ENCODE measurements around the gene ARHGAP35. TPM values are rescaled to one million over a fixed set of nuclear protein-coding genes. Genes with fewer than 3 reads are reported as not detected.
"Not testable (repeated sequence)": the region's sequence is repeated elsewhere in the genome, so short reads cannot be mapped to it uniquely, and the experiment has no call there.

The ARHGAP35 gene
- total and polyA plus RNA-seq, 5 donors from 2014 or later = 3.4 to 47.7 (median 4.7) TPM

- DNase-seq = no peak
These were observed 5.8 kb downstream of the ARHGAP35 start for GRCh38 chr19:46866407-46867136.

GRCh38 chr19:46867170-46867569 is 6.4 kb downstream of the ARHGAP35 start:
- DNase-seq (no peak), ATAC-seq (ENCODE audit: low read depth in 2 of 2) (no peak)
- Histone ChIP-seq H3K4me3 (ENCODE audit: low read depth, low read length) (no peak overlapping the region), H3K27ac (ENCODE audit: insufficient read depth, low read length, poor library complexity, severe bottlenecking) (peak overlapping the region; percentile 19), H3K36me3 (ENCODE audit: control insufficient read depth, insufficient read depth, low read length) (no peaks in the 10 kb centered on the region), H3K27me3 (ENCODE audit: control insufficient read depth, insufficient read depth, low read length) (no peaks in the 10 kb centered on the region), H3K9me3 (ENCODE audit: control insufficient read depth in 2 of 2, low read length in 2 of 2) (no peaks in the 10 kb centered on the region), H3K4me1 (ENCODE audit: control insufficient read depth, insufficient read depth, low read length, poor library complexity, severe bottlenecking) (peaks cover 42% of the 10 kb centered on the region)
- Mint-ChIP-seq H3K4me3 (peak overlapping the region in 2 of 4 donors; percentile 46 to 49), H3K4me1 (peaks cover 9 to 44% (median 18%) of the 10 kb centered on the region in 4 donors), H3K27me3 (no peaks in the 10 kb centered on the region), H3K27ac (peak overlapping the region; percentile 40 to 64 (median 52)), H3K9me3 (no peaks in the 10 kb centered on the region), H3K36me3 (no peaks in the 10 kb centered on the region)

More at GRCh38 chr19:46866407-46867136, 5.8 kb downstream of the ARHGAP35 start:
- H3K27me3 Mint-ChIP-seq = no peaks in the 10 kb centered on the region
- H3K27me3 ChIP-seq (ENCODE audit: control insufficient read depth, insufficient read depth, low read length) = no peaks in the 10 kb centered on the region
- H3K27ac Mint-ChIP-seq = peak overlapping the region in 2 of 3 donors; percentile 14 to 55
- H3K4me3 ChIP-seq (ENCODE audit: low read depth, low read length) = no peak overlapping the region
- H3K36me3 ChIP-seq (ENCODE audit: control insufficient read depth, insufficient read depth, low read length) = no peaks in the 10 kb centered on the region
- H3K4me3 Mint-ChIP-seq = peak overlapping the region in 3 of 4 donors; percentile 5 to 49 (median 46)
- H3K9me3 ChIP-seq (ENCODE audit: control insufficient read depth in 2 of 2, low read length in 2 of 2) = no peaks in the 10 kb centered on the region
- peak overlapping the region; percentile 19 for H3K27ac ChIP-seq (ENCODE audit: insufficient read depth, low read length, poor library complexity, severe bottlenecking)
- peaks cover 48% of the 10 kb centered on the region for H3K4me1 ChIP-seq (ENCODE audit: control insufficient read depth, insufficient read depth, low read length, poor library complexity, severe bottlenecking)
- ATAC-seq (ENCODE audit: low read depth in 2 of 2) = no peak
- no peaks in the 10 kb centered on the region for H3K36me3 Mint-ChIP-seq
- H3K9me3 Mint-ChIP-seq = no peaks in the 10 kb centered on the region
- H3K4me1 Mint-ChIP-seq = peaks cover 8 to 44% (median 18%) of the 10 kb centered on the region in 4 donors

GRCh38 chr19:46868025-46868802 is 7.4 kb downstream of the ARHGAP35 start:
- Histone ChIP-seq H3K27me3 (ENCODE audit: control insufficient read depth, insufficient read depth, low read length) (no peaks in the 10 kb centered on the region), H3K27ac (ENCODE audit: insufficient read depth, low read length, poor library complexity, severe bottlenecking) (no peak overlapping the region), H3K4me1 (ENCODE audit: control insufficient read depth, insufficient read depth, low read length, poor library complexity, severe bottlenecking) (peaks cover 32% of the 10 kb centered on the region), H3K36me3 (ENCODE audit: control insufficient read depth, insufficient read depth, low read length) (no peaks in the 10 kb centered on the region), H3K4me3 (ENCODE audit: low read depth, low read length) (no peak overlapping the region), H3K9me3 (ENCODE audit: control insufficient read depth in 2 of 2, low read length in 2 of 2) (no peaks in the 10 kb centered on the region)
- Mint-ChIP-seq H3K36me3 (no peaks in the 10 kb centered on the region), H3K9me3 (no peaks in the 10 kb centered on the region), H3K27ac (peak overlapping the region in 2 of 3 donors; percentile 33 to 48), H3K4me1 (peaks cover 9 to 44% (median 18%) of the 10 kb centered on the region in 4 donors), H3K27me3 (no peaks in the 10 kb centered on the region), H3K4me3 (peak overlapping the region in 1 of 4 donors; percentile 30)
- ATAC-seq (ENCODE audit: low read depth in 2 of 2) (no peak), DNase-seq (no peak)

GRCh38 chr19:46871173-46871572 is 10.4 kb downstream of the ARHGAP35 start:
- H3K27me3 ChIP-seq (ENCODE audit: control insufficient read depth, insufficient read depth, low read length); H3K4me3 ChIP-seq (ENCODE audit: low read depth, low read length); H3K9me3 ChIP-seq (ENCODE audit: control insufficient read depth in 2 of 2, low read length in 2 of 2); H3K27ac ChIP-seq (ENCODE audit: insufficient read depth, low read length, poor library complexity, severe bottlenecking); H3K4me3 Mint-ChIP-seq; H3K9me3 Mint-ChIP-seq; H3K27me3 Mint-ChIP-seq; ATAC-seq (ENCODE audit: low read depth in 2 of 2); H3K36me3 ChIP-seq (ENCODE audit: control insufficient read depth, insufficient read depth, low read length); H3K36me3 Mint-ChIP-seq; H3K27ac Mint-ChIP-seq; DNase-seq: not testable (repeated sequence)
- H3K4me1 ChIP-seq (ENCODE audit: control insufficient read depth, insufficient read depth, low read length, poor library complexity, severe bottlenecking) = peaks cover 19% of the 10 kb centered on the region
- peaks cover 12 to 40% (median 21%) of the 10 kb centered on the region in 4 donors for H3K4me1 Mint-ChIP-seq

GRCh38 chr19:46872967-46873366 is 12.2 kb downstream of the ARHGAP35 start:
- Mint-ChIP-seq H3K36me3 (no peaks in the 10 kb centered on the region), H3K9me3 (no peaks in the 10 kb centered on the region), H3K27me3 (no peaks in the 10 kb centered on the region), H3K4me3 (no peak overlapping the region), H3K27ac (no peak overlapping the region), H3K4me1 (peaks cover 11 to 22% (median 12%) of the 10 kb centered on the region in 4 donors)
- Histone ChIP-seq H3K4me1 (ENCODE audit: control insufficient read depth, insufficient read depth, low read length, poor library complexity, severe bottlenecking) (peaks cover 6% of the 10 kb centered on the region), H3K27me3 (ENCODE audit: control insufficient read depth, insufficient read depth, low read length) (no peaks in the 10 kb centered on the region), H3K27ac (ENCODE audit: insufficient read depth, low read length, poor library complexity, severe bottlenecking) (no peak overlapping the region), H3K4me3 (ENCODE audit: low read depth, low read length) (no peak overlapping the region), H3K9me3 (ENCODE audit: control insufficient read depth in 2 of 2, low read length in 2 of 2) (no peaks in the 10 kb centered on the region), H3K36me3 (ENCODE audit: control insufficient read depth, insufficient read depth, low read length) (no peaks in the 10 kb centered on the region)
- no peak for ATAC-seq (ENCODE audit: low read depth in 2 of 2)
- DNase-seq = no peak

- Histone ChIP-seq H3K4me1 (ENCODE audit: control insufficient read depth, insufficient read depth, low read length, poor library complexity, severe bottlenecking) (no peaks in the 10 kb centered on the region), H3K9me3 (ENCODE audit: control insufficient read depth in 2 of 2, low read length in 2 of 2) (no peaks in the 10 kb centered on the region), H3K36me3 (ENCODE audit: control insufficient read depth, insufficient read depth, low read length) (no peaks in the 10 kb centered on the region), H3K27me3 (ENCODE audit: control insufficient read depth, insufficient read depth, low read length) (no peaks in the 10 kb centered on the region), H3K4me3 (ENCODE audit: low read depth, low read length) (no peak overlapping the region), H3K27ac (ENCODE audit: insufficient read depth, low read length, poor library complexity, severe bottlenecking) (no peak overlapping the region)
- Mint-ChIP-seq H3K4me3 (peak overlapping the region in 1 of 4 donors; percentile 43), H3K4me1 (peaks cover 5 to 9% (median 6%) of the 10 kb centered on the region in 4 donors), H3K27me3 (no peaks in the 10 kb centered on the region), H3K36me3 (no peaks in the 10 kb centered on the region), H3K27ac (no peak overlapping the region), H3K9me3 (no peaks in the 10 kb centered on the region)
- DNase-seq (no peak), ATAC-seq (ENCODE audit: low read depth in 2 of 2) (no peak)
These were observed 14.4 kb downstream of the ARHGAP35 start for GRCh38 chr19:46875234-46875633.

GRCh38 chr19:46875657-46876056 is 14.9 kb downstream of the ARHGAP35 start:
- peak overlapping the region in 1 of 4 donors; percentile 73 for H3K4me3 Mint-ChIP-seq

More at GRCh38 chr19:46875657-46876056, 14.9 kb downstream of the ARHGAP35 start:
- H3K36me3 Mint-ChIP-seq = no peaks in the 10 kb centered on the region
- Histone ChIP-seq H3K27me3 (ENCODE audit: control insufficient read depth, insufficient read depth, low read length) (no peaks in the 10 kb centered on the region), H3K27ac (ENCODE audit: insufficient read depth, low read length, poor library complexity, severe bottlenecking) (no peak overlapping the region), H3K36me3 (ENCODE audit: control insufficient read depth, insufficient read depth, low read length) (no peaks in the 10 kb centered on the region), H3K4me1 (ENCODE audit: control insufficient read depth, insufficient read depth, low read length, poor library complexity, severe bottlenecking) (no peaks in the 10 kb centered on the region), H3K9me3 (ENCODE audit: control insufficient read depth in 2 of 2, low read length in 2 of 2) (no peaks in the 10 kb centered on the region), H3K4me3 (ENCODE audit: low read depth, low read length) (no peak overlapping the region)
- H3K27me3 Mint-ChIP-seq = no peaks in the 10 kb centered on the region
- ATAC-seq (ENCODE audit: low read depth in 2 of 2) (no peak), DNase-seq (no peak)
- H3K27ac Mint-ChIP-seq = no peak overlapping the region
- no peaks in the 10 kb centered on the region for H3K9me3 Mint-ChIP-seq
- peaks cover 5 to 9% (median 6%) of the 10 kb centered on the region in 4 donors for H3K4me1 Mint-ChIP-seq
